ENCODE measurements around the gene ADGRA1. TPM values are rescaled to one million over a fixed set of nuclear protein-coding genes. Genes with fewer than 3 reads are reported as not detected.
"Not testable (repeated sequence)": the region's sequence is repeated elsewhere in the genome, so short reads cannot be mapped to it uniquely, and the experiment has no call there.

Gene ADGRA1
- total RNA-seq, 1 experiment from 2014 or later: not detected

DNA sequence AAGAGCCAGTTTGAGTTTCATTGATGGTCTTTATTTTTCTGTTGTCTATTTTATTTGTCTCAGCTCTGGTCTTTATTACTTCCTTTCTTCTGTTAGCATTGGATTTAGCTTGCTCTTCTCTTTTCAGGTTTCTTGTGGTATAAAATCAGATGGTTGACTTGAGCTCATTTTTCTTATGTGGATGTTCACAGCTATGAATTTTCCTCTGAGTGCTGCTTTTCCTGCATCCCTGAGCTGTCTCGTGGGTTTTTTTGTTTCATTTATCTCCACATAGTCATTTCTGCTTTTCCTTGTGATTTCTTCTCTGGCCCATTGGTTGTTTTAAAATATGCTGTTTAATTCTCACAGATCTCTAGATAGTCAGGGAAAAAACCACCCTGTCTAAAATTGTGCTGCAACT is 19.7 kb downstream of the ADGRA1 start:
- no peaks in the 10 kb centered on the region for H3K4me1 Mint-ChIP-seq (ENCODE audit: insufficient read depth, unreplicated experiment)
- BruUV-seq (replicated peaks): no TSS peak
- TF ChIP-seq CTCF (IDR thresholded peaks at IDR 0.05; ENCODE audit: unreplicated experiment): no peak
- peaks cover 29% of the 10 kb centered on the region for H3K9me3 Mint-ChIP-seq (ENCODE audit: unreplicated experiment)
- H3K4me3 Mint-ChIP-seq (ENCODE audit: unreplicated experiment): no peak overlapping the region
- ChIA-PET CTCF (interaction anchor here (0.6 kb wide), 1 partner anchor 39 kb away, joined by 3 read pairs; no protein-coding TSS in a partner anchor), POLR2A (interaction anchor here (0.6 kb wide), 1 partner anchor 104 kb away, joined by 3 read pairs; no protein-coding TSS in a partner anchor)
- no peak for DNase-seq (ENCODE audit: unreplicated experiment)
- no peaks in the 10 kb centered on the region for H3K27me3 Mint-ChIP-seq (ENCODE audit: insufficient read depth, unreplicated experiment)
- no peak overlapping the region for H3K27ac Mint-ChIP-seq (ENCODE audit: low read depth, unreplicated experiment)
- intact Hi-C loops (cut with micrococcal nuclease): no loop called here
- no peaks in the 10 kb centered on the region for H3K36me3 Mint-ChIP-seq (ENCODE audit: insufficient read depth, unreplicated experiment)

DNA sequence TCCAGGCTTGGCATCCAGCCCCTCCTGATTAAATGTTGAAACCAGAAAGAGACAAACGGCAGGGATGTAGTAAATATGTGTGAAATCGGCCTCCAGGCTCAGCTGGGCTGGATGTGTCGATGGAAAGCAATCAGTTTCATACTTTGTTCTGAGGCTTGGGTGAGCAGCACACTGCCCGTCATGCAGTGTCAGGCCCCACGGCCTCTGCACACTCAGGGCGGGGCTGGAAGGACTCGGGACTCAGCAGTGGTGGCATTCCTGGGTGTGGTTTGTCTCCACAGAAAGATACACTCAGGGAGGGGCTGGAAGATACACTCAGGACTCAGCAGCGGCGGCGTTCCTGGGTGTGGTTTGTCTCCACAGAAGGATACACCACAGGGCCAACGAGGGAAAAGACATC is 22.0 kb downstream of the ADGRA1 start:
- CTCF ChIA-PET: no interaction called here

DNA sequence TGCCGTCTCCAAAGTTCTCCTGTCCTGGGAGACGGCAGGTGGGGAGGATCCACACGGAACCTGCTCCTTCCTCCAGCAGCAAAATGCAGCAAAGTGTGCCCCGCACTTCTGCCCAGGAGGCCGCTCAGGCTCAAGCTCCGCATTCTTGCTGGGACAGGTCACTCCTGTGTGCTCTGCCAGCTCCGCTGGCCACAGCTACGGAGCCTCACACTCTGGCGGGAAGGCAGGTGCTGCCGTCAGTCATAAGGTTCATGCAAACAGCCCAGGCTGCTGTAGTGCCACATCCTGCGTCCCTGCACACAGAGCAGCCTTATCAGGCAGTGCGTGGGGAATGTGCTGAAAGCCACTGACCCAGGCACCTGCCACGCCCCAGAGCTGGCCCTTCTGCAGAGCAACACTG is 22.4 kb downstream of the ADGRA1 start:
- no peak for DNase-seq (ENCODE audit: unreplicated experiment)
- POLR2A ChIA-PET: no interaction called here
- no TSS peak for BruUV-seq (replicated peaks)
- intact Hi-C loops (cut with micrococcal nuclease): no loop called here
- no peak overlapping the region for H3K4me3 Mint-ChIP-seq (ENCODE audit: unreplicated experiment)
- no peak overlapping the region for H3K27ac Mint-ChIP-seq (ENCODE audit: low read depth, unreplicated experiment)
- H3K27me3 Mint-ChIP-seq (ENCODE audit: insufficient read depth, unreplicated experiment): no peaks in the 10 kb centered on the region
- no peaks in the 10 kb centered on the region for H3K36me3 Mint-ChIP-seq (ENCODE audit: insufficient read depth, unreplicated experiment)
- CTCF ChIA-PET: no interaction called here
- peaks cover 29% of the 10 kb centered on the region for H3K9me3 Mint-ChIP-seq (ENCODE audit: unreplicated experiment)
- no peak for TF ChIP-seq CTCF (IDR thresholded peaks at IDR 0.05; ENCODE audit: unreplicated experiment)
- H3K4me1 Mint-ChIP-seq (ENCODE audit: insufficient read depth, unreplicated experiment): no peaks in the 10 kb centered on the region

More for the DNA sequence above, 22.0 kb downstream of the ADGRA1 start:
- H3K36me3 Mint-ChIP-seq (ENCODE audit: insufficient read depth, unreplicated experiment): no peaks in the 10 kb centered on the region
- no peaks in the 10 kb centered on the region for H3K4me1 Mint-ChIP-seq (ENCODE audit: insufficient read depth, unreplicated experiment)
- no peak for DNase-seq (ENCODE audit: unreplicated experiment)
- POLR2A ChIA-PET: no interaction called here
- no TSS peak for BruUV-seq (replicated peaks)
- H3K27me3 Mint-ChIP-seq (ENCODE audit: insufficient read depth, unreplicated experiment): no peaks in the 10 kb centered on the region
- no peak for TF ChIP-seq CTCF (IDR thresholded peaks at IDR 0.05; ENCODE audit: unreplicated experiment)
- H3K27ac Mint-ChIP-seq (ENCODE audit: low read depth, unreplicated experiment): no peak overlapping the region
- no peak overlapping the region for H3K4me3 Mint-ChIP-seq (ENCODE audit: unreplicated experiment)
- intact Hi-C loops (cut with micrococcal nuclease): no loop called here
- H3K9me3 Mint-ChIP-seq (ENCODE audit: unreplicated experiment): peaks cover 29% of the 10 kb centered on the region

- no peak for TF ChIP-seq CTCF (IDR thresholded peaks at IDR 0.05; ENCODE audit: unreplicated experiment)
- Mint-ChIP-seq H3K36me3 (ENCODE audit: insufficient read depth, unreplicated experiment) (no peaks in the 10 kb centered on the region), H3K9me3 (ENCODE audit: unreplicated experiment) (peaks cover 29% of the 10 kb centered on the region), H3K27ac (ENCODE audit: low read depth, unreplicated experiment) (no peak overlapping the region), H3K4me1 (ENCODE audit: insufficient read depth, unreplicated experiment) (no peaks in the 10 kb centered on the region), H3K27me3 (ENCODE audit: insufficient read depth, unreplicated experiment) (no peaks in the 10 kb centered on the region), H3K4me3 (ENCODE audit: unreplicated experiment) (no peak overlapping the region)
- CTCF ChIA-PET: no interaction called here
- POLR2A ChIA-PET: no interaction called here
- BruUV-seq (replicated peaks): no TSS peak
- intact Hi-C loops (cut with micrococcal nuclease): no loop called here
- DNase-seq (ENCODE audit: unreplicated experiment): no peak
Observed at GRCh38 chr10:133110609-133111275, 23.0 kb downstream of the ADGRA1 start.

GRCh38 chr10:133111640-133112039 is 23.9 kb downstream of the ADGRA1 start:
- H3K27me3 Mint-ChIP-seq (ENCODE audit: insufficient read depth, unreplicated experiment); H3K4me3 Mint-ChIP-seq (ENCODE audit: unreplicated experiment); DNase-seq (ENCODE audit: unreplicated experiment); H3K4me1 Mint-ChIP-seq (ENCODE audit: insufficient read depth, unreplicated experiment); POLR2A ChIA-PET; BruUV-seq (replicated peaks); H3K36me3 Mint-ChIP-seq (ENCODE audit: insufficient read depth, unreplicated experiment); CTCF ChIA-PET; intact Hi-C loops (cut with micrococcal nuclease); H3K27ac Mint-ChIP-seq (ENCODE audit: low read depth, unreplicated experiment): not testable (repeated sequence)
- H3K9me3 Mint-ChIP-seq (ENCODE audit: unreplicated experiment): peaks cover 29% of the 10 kb centered on the region
